ENCODE measurements around the gene LENG9.
A peak's percentile ranks its signal among the peaks of the same experiment; 100 is the strongest.
"Not testable (repeated sequence)": the region's sequence is repeated elsewhere in the genome, so short reads cannot be mapped to it uniquely, and the experiment has no call there.

LENG9 gene

DNA sequence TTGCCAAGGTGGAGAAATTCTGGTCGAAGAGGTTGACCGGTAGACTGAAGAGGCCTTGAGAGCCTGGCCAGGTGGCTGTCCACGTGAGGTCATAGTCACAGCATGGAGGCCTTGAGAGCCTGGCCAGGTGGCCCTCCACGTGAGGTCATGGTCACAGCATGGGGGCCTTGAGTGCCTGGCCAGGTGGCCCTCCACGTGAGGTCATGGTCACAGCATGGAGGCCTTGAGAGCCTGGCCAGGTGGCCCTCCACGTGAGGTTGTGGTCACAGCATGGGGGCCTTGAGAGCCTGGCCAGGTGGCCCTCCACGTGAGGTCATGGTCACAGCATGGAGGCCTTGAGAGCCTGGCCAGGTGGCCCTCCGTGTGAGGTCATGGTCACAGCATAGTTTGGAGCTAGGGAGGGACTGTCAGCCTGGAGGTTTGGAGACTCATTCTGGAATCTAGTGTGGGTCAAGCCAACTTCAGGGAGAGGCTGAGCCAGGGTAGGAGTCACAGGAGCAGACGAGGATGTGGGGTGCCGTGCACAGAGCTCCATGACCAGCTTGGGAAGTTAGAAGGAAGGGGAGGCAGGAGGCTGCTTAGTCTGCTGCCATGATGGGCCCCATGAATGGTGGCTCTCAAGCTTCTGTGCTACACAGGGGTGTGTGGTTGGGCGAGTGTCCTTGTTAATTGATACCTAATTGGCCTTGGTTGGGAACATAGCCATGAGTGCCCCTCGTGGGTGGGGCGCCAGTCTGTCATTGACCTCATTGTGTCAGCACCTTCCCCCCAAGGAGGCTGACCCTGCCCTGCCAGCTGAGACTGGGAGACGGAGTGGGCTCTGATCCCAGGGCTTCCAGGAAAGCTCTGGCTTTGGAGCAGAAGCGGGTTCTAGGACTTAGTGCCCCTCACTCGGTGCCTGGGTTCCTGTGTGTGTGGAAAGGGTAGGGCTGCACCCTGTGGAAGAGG is 4.0 kb downstream of the LENG9 start:
- no peak for DNase-seq (ENCODE audit: low spot score)

DNA sequence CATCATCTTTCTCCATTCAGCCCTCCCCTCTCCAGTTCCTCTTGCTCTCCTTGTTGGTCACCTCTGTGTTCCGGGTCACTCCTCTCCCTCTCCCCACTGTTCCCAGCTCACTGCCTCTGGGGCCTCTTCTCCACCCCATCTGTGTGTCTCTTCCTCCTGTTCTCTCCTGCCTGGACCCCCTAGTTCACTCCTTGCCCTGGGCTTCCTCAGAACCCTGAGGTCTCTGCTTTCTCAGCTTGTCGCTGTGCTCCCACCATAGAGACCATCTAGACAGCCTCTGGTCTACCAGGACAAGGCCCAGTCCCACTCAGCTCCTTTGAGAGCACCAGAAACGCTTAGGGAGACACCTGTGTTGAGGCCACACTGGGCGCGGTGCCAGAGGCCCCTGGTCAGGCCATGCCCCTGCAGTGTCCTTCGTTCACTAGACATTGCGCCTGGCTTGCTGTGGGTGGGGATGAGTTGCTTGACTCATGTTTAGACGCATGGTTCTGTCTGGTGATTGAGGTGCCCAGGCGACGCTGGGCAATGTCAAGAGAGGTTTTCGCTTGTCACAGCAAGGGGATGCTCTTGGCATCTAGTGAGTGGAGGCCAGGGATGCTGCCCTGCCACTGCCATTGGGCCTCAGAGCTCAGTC is 4.8 kb downstream of the LENG9 start:
- DNase-seq (ENCODE audit: low spot score) = no peak

DNA sequence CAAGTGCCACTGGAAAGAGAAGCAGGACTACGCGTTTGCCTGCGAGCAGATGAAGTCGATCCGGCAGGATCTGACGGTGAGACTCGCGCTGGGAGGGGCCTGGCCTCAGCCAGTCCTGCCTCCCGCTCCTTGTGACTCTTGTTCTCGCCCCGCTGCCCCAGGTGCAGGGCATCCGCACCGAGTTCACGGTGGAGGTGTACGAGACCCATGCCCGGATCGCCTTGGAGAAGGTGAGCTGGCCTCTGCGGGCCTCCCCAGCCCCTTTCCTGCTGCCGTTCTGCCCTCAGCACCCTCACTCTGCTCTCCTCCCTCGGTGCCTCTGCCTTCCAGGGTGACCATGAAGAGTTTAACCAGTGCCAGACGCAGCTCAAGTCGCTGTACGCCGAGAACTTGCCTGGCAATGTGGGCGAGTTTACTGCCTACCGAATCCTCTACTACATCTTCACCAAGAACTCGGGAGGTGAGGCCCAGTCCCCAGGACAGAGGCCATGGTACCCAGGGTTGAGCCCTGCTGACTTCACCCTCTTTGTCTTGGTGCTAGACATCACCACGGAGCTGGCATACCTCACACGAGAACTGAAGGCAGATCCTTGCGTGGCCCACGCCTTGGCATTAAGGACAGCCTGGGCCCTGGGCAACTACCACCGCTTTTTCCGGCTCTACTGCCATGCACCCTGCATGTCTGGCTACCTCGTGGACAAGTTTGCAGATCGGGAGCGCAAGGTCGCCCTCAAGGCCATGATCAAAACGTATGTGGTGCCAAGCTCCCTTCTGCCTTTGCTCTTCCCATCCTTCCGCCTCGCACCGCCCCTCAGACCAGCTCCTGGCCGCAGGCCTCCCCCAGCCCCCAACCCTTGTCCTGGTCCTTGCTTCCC is 5.6 kb downstream of the LENG9 start:
- DNase-seq (ENCODE audit: low spot score) = no peak

DNA sequence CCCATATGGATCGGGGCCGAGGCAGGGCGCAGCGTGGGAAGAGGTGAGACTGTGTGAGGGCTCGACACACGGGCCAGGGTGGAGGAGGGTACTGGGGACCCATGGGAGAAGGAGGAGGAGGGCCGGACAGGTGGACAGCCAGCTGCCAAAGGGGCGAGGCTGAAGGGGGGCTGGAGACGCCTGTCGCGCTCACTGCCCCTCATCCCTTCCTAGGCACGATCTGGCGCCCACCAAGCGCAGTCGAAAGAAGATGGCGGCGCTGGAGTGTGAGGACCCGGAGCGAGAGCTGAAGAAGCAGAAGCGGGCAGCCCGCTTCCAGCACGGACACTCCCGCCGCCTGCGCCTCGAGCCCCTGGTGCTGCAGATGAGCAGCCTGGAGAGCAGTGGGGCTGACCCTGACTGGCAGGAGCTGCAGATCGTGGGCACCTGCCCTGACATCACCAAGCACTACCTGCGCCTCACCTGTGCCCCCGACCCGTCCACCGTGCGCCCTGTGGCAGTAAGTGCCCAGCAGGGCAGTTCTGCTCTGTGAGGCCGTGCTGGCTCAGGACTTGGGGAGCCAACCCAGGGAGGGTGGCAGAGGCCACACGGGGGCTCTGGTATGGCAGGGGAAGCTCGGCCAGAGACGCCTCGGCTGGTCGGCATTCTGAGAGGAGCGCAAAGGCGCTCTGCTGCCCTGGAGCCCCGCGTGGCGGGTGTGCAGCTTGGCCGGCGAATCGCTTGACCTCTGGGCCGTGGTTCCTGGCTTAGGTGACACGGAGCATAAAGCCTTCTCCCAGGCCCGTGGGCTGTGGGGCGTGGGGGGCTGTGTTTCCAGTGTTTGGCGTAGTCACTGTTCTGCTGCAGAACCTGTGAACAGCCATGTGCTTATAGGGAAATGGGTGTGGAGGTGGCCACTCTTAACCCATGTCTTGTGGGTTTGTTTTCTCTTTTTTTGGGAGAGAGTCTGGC is 6.9 kb downstream of the LENG9 start:
- no peak for DNase-seq (ENCODE audit: low spot score)

DNA sequence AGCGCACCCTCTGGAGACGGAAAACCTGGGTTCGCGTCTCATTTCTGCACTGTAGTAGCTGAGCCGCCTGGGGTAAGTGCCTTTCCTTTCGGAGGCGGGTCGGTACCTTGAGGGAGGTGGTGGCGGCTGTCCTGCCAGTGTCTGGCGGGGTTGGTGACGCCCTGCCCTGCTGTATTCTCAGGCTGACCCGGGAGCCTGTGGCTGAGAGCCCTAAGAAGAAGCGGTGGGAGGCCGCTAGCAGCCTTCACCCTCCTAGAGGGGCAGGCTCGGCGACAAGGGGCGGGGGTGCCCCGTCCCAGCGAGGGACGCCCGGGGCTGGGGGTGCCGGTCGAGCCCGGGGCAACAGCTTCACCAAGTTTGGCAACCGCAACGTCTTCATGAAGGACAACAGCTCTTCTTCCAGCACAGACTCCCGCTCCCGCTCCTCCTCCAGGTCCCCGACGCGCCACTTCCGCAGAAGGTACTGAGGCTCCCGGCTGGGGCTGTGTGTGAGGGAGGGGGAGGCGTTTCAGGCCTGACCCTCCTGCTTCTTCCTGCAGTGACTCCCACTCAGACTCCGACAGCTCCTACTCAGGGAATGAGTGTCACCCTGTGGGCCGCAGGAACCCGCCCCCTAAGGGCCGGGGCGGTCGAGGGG is 7.7 kb downstream of the LENG9 start:
- no peak for DNase-seq (ENCODE audit: low spot score)

DNA sequence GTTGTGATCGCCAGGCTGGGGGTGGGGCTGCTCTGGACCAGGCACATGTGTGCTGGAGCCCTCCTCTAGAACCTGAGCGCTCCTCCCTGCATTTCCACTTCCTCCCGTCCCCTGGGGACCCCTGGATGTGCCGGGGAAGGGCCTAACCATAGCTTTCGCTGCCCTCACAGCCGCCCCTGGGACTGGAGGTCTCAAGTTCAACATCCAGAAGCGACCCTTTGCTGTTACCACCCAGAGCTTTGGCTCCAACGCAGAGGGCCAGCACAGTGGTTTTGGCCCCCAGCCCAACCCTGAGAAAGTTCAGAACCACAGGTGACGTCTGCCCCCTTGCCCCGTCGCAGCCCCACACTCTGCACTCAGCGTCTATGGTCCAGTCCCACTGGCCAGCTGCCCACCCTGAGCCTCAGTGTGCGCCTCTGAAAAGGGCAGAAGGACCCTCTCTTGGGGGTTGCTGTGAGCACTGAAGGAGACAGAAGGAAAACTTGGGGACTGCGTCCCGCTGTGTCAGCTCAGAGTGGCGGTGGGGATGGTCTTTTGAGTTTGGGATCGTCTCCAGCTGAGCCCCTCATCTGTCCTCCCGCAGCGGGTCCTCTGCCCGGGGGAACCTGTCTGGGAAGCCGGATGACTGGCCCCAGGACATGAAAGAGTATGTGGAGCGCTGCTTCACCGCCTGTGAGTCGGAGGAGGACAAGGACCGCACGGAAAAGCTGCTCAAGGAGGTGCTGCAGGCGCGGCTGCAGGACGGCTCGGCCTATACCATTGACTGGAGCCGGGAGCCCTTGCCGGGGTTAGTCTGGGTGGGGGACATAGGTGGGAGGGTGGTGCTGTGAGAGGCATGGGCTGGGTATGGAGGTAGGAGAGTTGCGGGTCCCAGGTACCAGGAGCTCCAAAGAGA is 8.6 kb downstream of the LENG9 start:
- no peak for DNase-seq (ENCODE audit: low spot score)

DNA sequence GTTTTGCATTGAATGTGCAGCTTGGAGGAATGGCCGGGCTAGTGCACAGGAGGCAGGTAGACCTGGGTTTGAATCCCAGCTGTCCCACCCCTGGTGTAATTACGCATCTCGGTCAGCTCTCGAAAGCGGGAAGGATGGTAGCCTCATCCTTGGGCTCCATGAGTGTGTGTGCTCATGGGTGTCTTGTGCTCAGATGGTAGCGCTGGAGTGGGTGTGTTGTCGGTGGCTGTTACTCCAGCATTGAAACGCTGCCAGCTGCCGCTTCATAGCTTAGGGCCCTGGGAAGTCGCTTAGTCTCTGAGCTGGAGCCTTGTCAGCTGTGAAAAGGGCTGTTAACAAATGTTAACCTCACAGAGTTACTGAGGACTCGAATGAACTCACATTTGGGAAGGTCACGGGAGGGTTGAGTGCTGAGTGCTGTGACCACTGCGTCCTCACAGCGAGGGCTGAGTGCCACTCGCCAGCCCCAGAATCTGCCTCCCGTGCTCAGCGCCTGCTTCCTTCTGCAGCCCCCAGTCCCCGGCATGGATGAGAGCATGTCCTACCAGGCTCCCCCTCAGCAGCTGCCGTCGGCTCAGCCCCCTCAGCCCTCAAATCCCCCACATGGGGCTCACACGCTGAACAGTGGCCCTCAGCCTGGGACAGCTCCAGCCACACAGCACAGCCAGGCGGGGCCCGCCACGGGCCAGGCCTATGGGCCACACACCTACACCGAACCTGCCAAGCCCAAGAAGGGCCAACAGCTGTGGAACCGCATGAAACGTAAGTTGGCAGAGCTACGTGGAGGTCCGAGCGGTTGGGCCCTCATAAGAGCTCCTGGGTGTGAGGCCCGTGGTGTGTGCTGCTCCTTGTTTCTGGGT is 9.4 kb downstream of the LENG9 start:
- no peak for DNase-seq (ENCODE audit: low spot score)

DNA sequence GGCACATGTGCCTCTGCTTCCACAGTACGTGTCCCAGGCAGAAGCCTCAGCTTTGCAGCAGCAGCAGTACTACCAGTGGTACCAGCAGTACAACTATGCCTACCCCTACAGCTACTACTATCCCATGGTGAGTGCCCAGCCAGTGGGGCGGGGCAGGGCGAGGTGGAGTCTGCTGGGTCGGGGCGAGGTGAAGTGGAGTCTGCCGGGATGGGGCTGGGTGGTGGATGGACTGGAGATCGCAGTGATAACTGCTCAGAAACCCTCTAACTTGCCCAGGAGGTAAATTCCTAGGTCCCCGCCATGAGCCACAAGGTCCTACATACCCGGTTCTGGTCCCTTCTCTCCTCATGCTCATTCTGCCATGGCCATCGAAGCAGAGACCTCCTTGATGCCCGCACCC is 11.0 kb downstream of the LENG9 start:
- no peak for DNase-seq (ENCODE audit: low spot score)

DNA sequence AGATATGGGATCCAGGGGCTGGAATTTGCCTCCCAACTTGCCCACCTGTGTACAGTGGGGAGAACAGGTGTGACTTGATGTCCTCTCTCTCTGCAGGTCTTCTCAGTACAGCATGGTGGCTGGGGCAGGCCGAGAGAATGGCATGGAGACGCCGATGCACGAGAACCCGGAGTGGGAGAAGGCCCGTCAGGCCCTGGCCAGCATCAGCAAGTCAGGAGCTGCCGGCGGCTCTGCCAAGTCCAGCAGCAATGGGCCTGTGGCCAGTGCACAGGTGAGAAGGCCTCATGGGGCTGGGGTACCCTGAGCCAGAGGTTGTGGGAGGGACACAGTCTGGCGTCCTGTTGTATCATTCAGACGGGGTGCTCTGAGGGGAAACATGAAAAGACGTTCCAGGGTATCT is 11.6 kb downstream of the LENG9 start:
- no peak for DNase-seq (ENCODE audit: low spot score)

DNA sequence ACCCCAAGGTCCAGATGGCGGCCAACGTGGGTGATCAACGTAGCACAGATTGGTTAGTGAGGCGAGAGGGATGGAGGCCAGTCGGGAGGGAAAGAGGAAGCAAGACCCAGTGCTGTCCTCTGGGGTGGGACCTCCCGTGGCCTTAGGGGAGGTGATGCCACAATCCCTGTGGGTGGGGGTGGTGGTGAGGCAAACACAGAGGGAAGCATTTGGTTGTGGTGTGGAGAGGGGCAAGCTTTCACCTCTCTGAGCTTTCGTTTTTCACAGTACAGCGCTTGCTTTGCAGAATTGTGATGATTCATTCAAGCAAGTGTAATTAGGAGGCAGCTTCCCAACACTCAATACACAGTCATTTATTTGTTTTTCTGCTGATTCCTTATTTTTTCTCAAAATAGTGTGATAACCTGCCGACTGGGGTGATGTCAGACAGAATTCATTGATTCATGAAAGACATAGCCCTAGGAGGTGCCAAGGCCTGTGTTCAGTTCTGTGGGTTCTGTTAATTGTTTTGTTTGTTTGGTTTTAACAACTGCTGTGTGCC is 12.2 kb downstream of the LENG9 start:
- DNase-seq (ENCODE audit: low spot score) = no peak

DNA sequence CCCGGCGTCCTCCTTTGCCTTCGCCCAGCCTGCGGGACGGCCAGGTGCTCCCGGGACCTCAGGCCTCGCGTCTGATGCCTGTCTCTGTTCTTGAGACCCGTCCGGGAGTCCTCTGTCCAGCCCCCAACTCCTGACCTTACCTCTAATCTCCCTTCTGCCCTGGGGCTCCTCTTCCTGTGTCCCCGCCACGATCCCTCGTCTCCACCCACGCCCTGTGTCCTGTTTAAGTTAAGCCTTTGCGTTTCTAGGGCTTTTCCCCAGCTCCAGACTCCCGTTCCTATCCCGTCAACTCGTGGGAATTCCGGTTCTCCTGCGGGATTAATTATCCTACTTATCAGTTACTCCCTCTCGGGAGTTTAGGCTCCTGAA is 13.9 kb downstream of the LENG9 start:
- DNase-seq (ENCODE audit: low spot score) = no peak

DNA sequence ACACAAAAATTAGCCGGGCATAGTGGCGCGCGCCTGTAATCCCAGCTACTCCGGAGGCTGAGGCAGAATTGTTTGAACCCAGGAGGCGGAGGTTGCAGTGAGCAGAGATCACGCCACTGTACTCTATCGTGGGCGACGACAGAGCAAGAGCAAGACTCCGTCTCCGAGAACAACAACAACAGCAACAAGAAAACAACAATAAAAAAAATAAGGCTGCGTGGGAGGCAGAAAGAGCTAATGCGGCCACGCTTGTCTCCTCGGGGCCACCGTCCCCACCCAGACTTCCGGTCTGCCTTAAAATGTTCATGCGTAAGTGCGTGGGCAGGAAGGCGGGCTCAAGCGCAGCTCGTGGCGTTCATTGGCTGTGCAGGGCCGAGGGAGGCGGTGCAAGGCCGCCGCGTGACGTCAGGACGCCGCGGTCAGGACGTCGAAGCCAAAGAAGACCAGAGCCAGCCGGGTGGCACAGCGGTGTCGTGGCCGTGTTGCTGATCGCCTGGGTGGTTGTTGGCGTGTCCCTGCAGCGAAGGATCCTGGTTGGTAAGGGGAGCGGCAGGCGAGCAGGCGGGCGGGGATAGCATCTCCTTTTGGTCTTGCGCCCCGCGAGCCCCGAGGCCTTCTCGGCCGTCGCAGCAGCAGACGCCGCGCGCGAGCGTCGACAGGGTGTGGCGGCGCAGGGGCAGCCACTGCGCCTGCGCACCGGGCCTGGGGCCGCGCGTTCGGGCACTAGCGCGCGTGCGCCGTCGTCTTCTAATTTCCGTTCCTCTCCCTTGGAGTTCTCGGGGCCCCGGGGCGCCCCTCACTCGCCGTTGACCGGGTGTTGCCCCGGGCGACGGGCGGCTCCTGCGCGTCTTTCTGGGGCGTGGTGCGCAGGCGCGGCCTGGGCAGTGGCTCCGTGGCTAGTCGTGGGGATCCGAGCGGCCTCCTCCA is 14.5 kb downstream of the LENG9 start, which contains the start of gene LENG8:
Gene LENG8 (plus strand): TSS at position 426 of the 927 bp plus-strand sequence. CDS start 2,146 bp downstream, outside the sequence.
- DNase-seq (ENCODE audit: low spot score) = peak; percentile 98

DNA sequence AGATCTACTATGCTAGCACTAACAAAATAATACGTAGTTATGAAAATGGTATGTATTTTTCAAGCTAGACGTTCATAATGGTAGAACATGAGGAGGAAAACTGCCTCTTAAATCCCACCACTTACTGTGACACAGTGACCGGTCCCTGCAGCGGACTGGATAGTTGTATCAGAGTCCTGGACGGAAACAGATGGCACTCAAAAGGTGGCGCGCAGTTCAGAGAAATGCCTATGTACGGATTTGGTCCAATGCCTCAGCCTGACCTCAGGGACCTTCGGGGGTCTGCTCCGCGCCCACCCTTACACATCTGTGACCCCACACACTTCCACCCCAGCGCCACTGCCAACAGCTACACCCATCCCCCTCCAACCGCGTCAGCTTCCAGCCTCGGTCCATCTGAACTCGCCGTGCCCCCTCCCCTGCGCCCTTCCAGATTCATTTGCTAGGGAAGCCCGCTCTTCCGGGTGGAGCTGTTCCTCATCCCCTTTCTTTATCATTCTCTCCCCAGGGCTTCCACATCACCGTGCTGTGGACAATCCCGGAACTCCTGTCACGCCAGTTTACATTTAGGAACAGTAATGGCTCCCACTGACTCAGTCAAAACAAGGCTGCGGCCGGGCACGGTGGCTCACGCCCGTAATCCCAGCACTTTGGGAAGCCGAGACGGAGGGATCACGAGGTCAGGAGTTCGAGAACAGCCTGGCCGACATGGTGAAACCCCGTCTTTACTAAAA is 15.4 kb downstream of the LENG9 start:
- peak; percentile 65 for DNase-seq (ENCODE audit: low spot score)

DNA sequence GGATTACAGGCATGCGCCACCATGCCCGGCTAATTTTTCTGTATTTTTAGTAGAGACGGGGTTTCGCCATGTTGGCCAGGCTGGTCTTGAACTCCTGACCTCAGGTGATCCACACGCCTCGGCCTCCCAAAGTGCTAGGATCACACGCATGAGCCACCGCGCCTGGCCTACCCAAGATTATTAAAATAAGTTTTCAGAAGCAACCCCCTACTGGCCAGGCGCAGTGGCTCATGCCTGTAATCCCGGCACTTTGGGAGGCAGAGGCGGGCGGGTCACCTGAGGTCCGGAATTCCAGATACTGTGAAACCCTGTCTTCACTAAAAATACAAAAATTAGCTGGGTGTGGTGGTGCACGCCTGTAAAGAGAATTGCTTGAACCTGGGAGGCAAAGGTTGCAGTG is 17.2 kb downstream of the LENG9 start:
- not testable (repeated sequence) for DNase-seq (ENCODE audit: low spot score)

DNA sequence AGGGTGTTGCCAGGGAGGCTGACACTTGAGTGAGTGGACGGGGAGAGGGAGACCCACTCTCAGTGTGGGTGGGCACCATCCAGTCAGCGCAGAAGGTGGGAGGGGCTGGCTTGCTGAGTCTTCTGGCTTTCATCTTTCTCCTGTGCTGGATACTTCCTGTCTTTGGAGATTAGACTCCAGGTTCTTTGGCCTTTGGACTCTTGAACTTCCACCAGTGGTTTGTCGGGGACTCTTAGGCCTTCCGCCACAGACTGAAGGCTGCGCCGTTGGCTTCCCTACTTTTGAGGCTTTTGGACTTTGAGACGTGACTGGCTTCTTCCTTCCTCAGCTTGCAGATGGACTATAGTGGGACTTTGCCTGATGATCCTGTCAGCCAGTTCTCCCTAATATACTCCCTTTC is 18.8 kb downstream of the LENG9 start:
- no peak for DNase-seq (ENCODE audit: low spot score)

DNA sequence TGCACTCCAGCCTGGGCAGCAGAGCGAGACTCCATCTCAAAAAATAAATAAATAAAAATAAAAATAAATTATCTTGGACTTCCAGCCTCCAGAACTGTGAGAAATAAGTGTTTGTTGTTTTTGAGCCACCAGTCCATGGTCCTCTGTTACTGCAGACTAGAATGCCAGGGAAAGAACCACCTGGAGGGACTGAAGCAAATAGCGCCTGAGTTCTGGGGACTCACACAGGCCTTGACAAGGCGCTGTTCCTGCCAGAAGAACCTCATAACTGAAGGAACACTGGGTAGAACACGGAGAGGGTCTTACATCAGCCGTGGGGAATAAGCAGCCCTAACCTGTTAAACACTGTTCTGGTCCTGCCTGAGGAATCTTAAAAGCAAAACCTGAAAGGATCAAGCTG is 22.9 kb downstream of the LENG9 start:
- DNase-seq (ENCODE audit: low spot score) = no peak

Data from hematopoietic multipotent progenitor cell treated with erythropoietin and hydrocortisone succinate and interleukin-3 and kit ligand, for 17 days (in vitro differentiated cells).